DOHH2 (cell line): Measurements from ENCODE around the gene KIF3C.

Source experiments
- H3F3A ChIP-seq: fragments of 200-600 bp; sonication (generic), shearing (Covaris generic); 2 replicates; pipeline ENCODE4 v1.6.0; 2016; ENCODE audit warnings: antibody characterized with exemption, mild to moderate bottlenecking; ENCODE audit not compliant: control insufficient read depth, insufficient read depth
- H3K27ac ChIP-seq: fragments of 200-600 bp; sonication (generic); 2 replicates; pipeline ENCODE4 v1.5.1; 2014; ENCODE audit warnings: low read depth, mild to moderate bottlenecking, low read length, moderate library complexity
- H3K27me3 ChIP-seq: fragments of 200-600 bp; sonication (generic); 2 replicates; pipeline ENCODE4 v1.6.1; 2014; ENCODE audit warnings: mild to moderate bottlenecking, low read length, mixed read lengths; ENCODE audit not compliant: control insufficient read depth
- H3K36me3 ChIP-seq: fragments of 200-600 bp; sonication (generic); 2 replicates; pipeline ENCODE4 v1.6.1; 2014; ENCODE audit warnings: mild to moderate bottlenecking, low read length, moderate library complexity, mixed read lengths; ENCODE audit not compliant: control insufficient read depth
- H3K4me1 ChIP-seq: fragments of 200-600 bp; sonication (generic); 2 replicates; pipeline ENCODE4 v1.6.1; 2014; ENCODE audit warnings: mild to moderate bottlenecking, low read length, mixed read lengths; ENCODE audit not compliant: control insufficient read depth
- H3K4me2 ChIP-seq: fragments of 200-600 bp; sonication (generic); 2 replicates; pipeline ENCODE4 v1.6.0; 2014; ENCODE audit warnings: mild to moderate bottlenecking, low read length, moderate library complexity
- H3K4me3 ChIP-seq: fragments of 200-600 bp; sonication (generic); 2 replicates; pipeline ENCODE4 v1.5.1; 2014; ENCODE audit warnings: mild to moderate bottlenecking, low read length, mixed read lengths
- H3K79me2 ChIP-seq: fragments of 200-600 bp; sonication (generic); 2 replicates; pipeline ENCODE4 v1.6.1; 2014; ENCODE audit warnings: mild to moderate bottlenecking, low read length, mixed read lengths; ENCODE audit not compliant: control insufficient read depth
- H3K9me2 ChIP-seq: fragments of 200-600 bp; sonication (generic); replicated peaks from 2 replicates; pipeline ENCODE4 v1.6.1; 2014; ENCODE audit warnings: mild to moderate bottlenecking, low read length, mixed read lengths; ENCODE audit not compliant: control insufficient read depth
- H3K9me3 ChIP-seq: fragments of 200-600 bp; sonication (generic); 2 replicates; pipeline ENCODE4 v1.6.1; 2014; ENCODE audit warnings: antibody characterized with exemption, low read length, mixed read lengths; ENCODE audit not compliant: control insufficient read depth, insufficient read depth
- H4K20me1 ChIP-seq: fragments of 200-600 bp; sonication (generic); 2 replicates; pipeline ENCODE4 v1.6.0; 2014; ENCODE audit warnings: low read depth, mild to moderate bottlenecking, antibody characterized with exemption, low read length, moderate library complexity; ENCODE audit not compliant: control insufficient read depth, insufficient read depth
- EZH2phosphoT487 ChIP-seq: fragments of 200-600 bp; sonication (generic); IDR thresholded peaks from 2 replicates; pipeline ENCODE4 v1.6.1; 2017; ENCODE audit warnings: borderline replicate concordance, mild to moderate bottlenecking, antibody characterized with exemption, low read length, moderate library complexity, mixed read lengths
- TF ChIP-seq, protein P1 (sequence below): fragments of 200-600 bp; sonication (generic); IDR thresholded peaks from one replicate; pipeline ENCODE4 v1.5.1; 2014; ENCODE audit warnings: antibody characterized with exemption, mild to moderate bottlenecking, low read depth, low read length; ENCODE audit not compliant: poor library complexity, severe bottlenecking

Gene KIF3C

DNA sequence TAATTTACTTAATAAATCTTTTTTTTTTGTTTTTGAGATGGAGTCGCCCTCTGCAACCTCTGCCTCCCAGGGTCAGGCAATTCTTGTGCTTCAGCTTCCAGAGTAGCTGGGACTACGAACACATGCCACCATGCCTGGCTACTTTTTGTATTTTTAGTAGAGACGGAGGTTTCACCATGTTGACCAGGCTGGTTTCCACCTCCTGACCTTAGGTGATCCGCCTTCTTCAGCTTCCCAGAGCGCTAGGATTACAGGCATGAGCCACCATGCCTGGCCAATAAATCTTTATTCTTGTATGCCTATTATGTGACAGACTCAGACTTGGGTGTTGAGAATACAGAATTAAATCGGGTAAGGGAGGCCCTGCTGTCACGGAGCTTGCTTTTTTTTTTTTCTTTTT lies 87.3 kb downstream of the KIF3C start:
- peaks cover 3% of the 10 kb centered on the region for H3F3A ChIP-seq
- no peak overlapping the region for H3K27ac ChIP-seq
- TF ChIP-seq, protein P1, sequence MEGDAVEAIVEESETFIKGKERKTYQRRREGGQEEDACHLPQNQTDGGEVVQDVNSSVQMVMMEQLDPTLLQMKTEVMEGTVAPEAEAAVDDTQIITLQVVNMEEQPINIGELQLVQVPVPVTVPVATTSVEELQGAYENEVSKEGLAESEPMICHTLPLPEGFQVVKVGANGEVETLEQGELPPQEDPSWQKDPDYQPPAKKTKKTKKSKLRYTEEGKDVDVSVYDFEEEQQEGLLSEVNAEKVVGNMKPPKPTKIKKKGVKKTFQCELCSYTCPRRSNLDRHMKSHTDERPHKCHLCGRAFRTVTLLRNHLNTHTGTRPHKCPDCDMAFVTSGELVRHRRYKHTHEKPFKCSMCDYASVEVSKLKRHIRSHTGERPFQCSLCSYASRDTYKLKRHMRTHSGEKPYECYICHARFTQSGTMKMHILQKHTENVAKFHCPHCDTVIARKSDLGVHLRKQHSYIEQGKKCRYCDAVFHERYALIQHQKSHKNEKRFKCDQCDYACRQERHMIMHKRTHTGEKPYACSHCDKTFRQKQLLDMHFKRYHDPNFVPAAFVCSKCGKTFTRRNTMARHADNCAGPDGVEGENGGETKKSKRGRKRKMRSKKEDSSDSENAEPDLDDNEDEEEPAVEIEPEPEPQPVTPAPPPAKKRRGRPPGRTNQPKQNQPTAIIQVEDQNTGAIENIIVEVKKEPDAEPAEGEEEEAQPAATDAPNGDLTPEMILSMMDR, result no peak
- no peak for TF ChIP-seq EZH2phosphoT487
- no peak overlapping the region for H3K4me2 ChIP-seq
- no peak overlapping the region for H3K4me3 ChIP-seq
- H3K9me3 ChIP-seq, result no peaks in the 10 kb centered on the region
- no peaks in the 10 kb centered on the region for H3K9me2 ChIP-seq
- H4K20me1 ChIP-seq, result no peaks in the 10 kb centered on the region
- peaks cover 16% of the 10 kb centered on the region for H3K4me1 ChIP-seq
- no peaks in the 10 kb centered on the region for H3K27me3 ChIP-seq
- no peaks in the 10 kb centered on the region for H3K36me3 ChIP-seq
- no peaks in the 10 kb centered on the region for H3K79me2 ChIP-seq

DNA sequence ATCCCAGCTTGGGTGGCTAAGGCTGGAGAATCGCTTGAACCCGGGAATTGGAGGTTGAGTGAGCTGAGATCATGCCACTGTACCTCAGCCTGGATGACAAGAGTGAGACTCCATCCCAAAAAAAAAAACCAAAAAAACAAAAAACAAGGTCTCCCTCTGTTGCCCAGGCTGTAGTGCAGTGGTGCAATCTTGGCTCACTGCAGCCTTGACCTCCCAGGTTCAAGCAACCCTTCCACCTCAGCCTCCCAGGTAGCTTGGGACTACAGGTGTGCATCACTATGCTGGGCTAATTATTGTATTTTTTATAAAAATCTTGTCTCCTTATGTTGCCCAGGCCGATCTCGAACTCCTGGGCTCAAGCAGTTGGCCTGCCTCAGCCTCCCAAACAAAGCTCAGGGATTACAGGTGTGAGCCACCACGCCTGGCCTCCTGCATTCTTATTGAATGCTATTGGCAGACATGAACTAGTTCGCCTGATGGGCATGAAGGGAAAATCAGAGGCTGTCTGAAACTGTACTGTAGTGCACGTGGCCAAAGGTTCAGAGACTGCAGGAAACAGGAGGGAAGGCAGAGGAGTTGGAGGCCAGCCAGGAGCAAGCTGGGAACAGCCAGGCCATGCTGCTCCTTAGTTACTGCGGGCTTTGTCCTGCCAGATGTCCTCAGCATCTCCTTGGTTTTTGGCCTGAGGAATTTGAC lies 88.0 kb downstream of the KIF3C start:
- Histone ChIP-seq H4K20me1 (no peaks in the 10 kb centered on the region), H3K9me3 (no peaks in the 10 kb centered on the region), H3K4me1 (peaks cover 16% of the 10 kb centered on the region), H3F3A (peaks cover 3% of the 10 kb centered on the region), H3K36me3 (no peaks in the 10 kb centered on the region), H3K27ac (no peak overlapping the region), H3K4me2 (no peak overlapping the region), H3K27me3 (no peaks in the 10 kb centered on the region), H3K79me2 (no peaks in the 10 kb centered on the region), H3K4me3 (no peak overlapping the region), H3K9me2 (no peaks in the 10 kb centered on the region)
- TF ChIP-seq, protein P1, result no peak
- no peak for TF ChIP-seq EZH2phosphoT487

DNA sequence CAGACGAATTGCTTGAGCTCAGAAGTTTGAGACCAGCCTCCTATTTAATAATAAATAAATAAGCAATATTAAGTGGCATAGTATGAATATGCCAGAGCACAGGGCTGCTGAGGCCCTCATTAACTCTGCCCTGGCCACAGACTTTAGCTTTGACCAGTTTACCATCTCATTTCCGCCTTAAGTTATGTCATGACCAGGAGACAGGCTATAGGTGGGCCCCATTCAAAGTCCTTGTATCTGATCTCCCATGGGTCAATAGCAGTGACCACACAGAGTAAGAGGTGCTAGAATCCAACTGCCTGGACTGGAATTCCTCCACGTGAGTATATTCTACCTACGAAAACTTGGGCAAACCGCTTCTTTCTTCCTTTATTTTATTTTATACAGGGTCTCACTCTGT lies 90.6 kb downstream of the KIF3C start:
- H3K4me3 ChIP-seq, result no peak overlapping the region
- TF ChIP-seq EZH2phosphoT487, result no peak
- TF ChIP-seq, protein P1, result no peak
- H3K4me2 ChIP-seq, result no peak overlapping the region
- H3K79me2 ChIP-seq, result no peaks in the 10 kb centered on the region
- H3K9me3 ChIP-seq, result no peaks in the 10 kb centered on the region
- H3K36me3 ChIP-seq, result no peaks in the 10 kb centered on the region
- H3K27me3 ChIP-seq, result no peaks in the 10 kb centered on the region
- no peaks in the 10 kb centered on the region for H3F3A ChIP-seq
- H4K20me1 ChIP-seq, result no peaks in the 10 kb centered on the region
- H3K9me2 ChIP-seq, result no peaks in the 10 kb centered on the region
- H3K27ac ChIP-seq, result no peak overlapping the region
- no peaks in the 10 kb centered on the region for H3K4me1 ChIP-seq
